ENCODE results near the gene UBE4B.

UBE4B gene

GRCh38 chr1:10033359-10033845 lies 644 bp downstream of the UBE4B start:
- in situ Hi-C loops (cut with HindIII; ENCODE audit: low sequenced_read_pairs): no loop called here

- in situ Hi-C loops (cut with HindIII; ENCODE audit: low sequenced_read_pairs): no loop called here
These were observed 10.0 kb downstream of the UBE4B start for GRCh38 chr1:10042746-10043145.

- in situ Hi-C loops (cut with HindIII; ENCODE audit: low sequenced_read_pairs): no loop called here
These were observed 13.0 kb downstream of the UBE4B start for GRCh38 chr1:10045480-10046355.

GRCh38 chr1:10046356-10047085 lies 13.8 kb downstream of the UBE4B start:
- in situ Hi-C loops (cut with HindIII; ENCODE audit: low sequenced_read_pairs): no loop called here

GRCh38 chr1:10048601-10049000 lies 15.8 kb downstream of the UBE4B start:
- in situ Hi-C loops (cut with HindIII; ENCODE audit: low sequenced_read_pairs): no loop called here

GRCh38 chr1:10050611-10051010 lies 17.9 kb downstream of the UBE4B start:
- in situ Hi-C loops (cut with HindIII; ENCODE audit: low sequenced_read_pairs): no loop called here

- in situ Hi-C loops (cut with HindIII; ENCODE audit: low sequenced_read_pairs): no loop called here
These were observed 18.9 kb downstream of the UBE4B start for GRCh38 chr1:10051656-10052055.

- in situ Hi-C loops (cut with HindIII; ENCODE audit: low sequenced_read_pairs): no loop called here
These were observed 19.6 kb downstream of the UBE4B start for GRCh38 chr1:10052347-10052746.

- in situ Hi-C loops (cut with HindIII; ENCODE audit: low sequenced_read_pairs): no loop called here
These were observed 21.7 kb downstream of the UBE4B start for GRCh38 chr1:10054465-10054864.

- in situ Hi-C loops (cut with HindIII; ENCODE audit: low sequenced_read_pairs): no loop called here
These were observed 23.8 kb downstream of the UBE4B start for GRCh38 chr1:10056599-10056987.

- in situ Hi-C loops (cut with HindIII; ENCODE audit: low sequenced_read_pairs): no loop called here
These were observed 24.6 kb downstream of the UBE4B start for GRCh38 chr1:10057343-10057742.

- in situ Hi-C loops (cut with HindIII; ENCODE audit: low sequenced_read_pairs): no loop called here
These were observed 25.0 kb downstream of the UBE4B start for GRCh38 chr1:10057796-10058195.

GRCh38 chr1:10059342-10059718 lies 26.6 kb downstream of the UBE4B start:
- in situ Hi-C loops (cut with HindIII; ENCODE audit: low sequenced_read_pairs): no loop called here

- in situ Hi-C loops (cut with HindIII; ENCODE audit: low sequenced_read_pairs): no loop called here
These were observed 27.7 kb downstream of the UBE4B start for GRCh38 chr1:10060311-10061100.

GRCh38 chr1:10061276-10061675 lies 28.5 kb downstream of the UBE4B start:
- in situ Hi-C loops (cut with HindIII; ENCODE audit: low sequenced_read_pairs): no loop called here

GRCh38 chr1:10063878-10064277 lies 31.1 kb downstream of the UBE4B start:
- in situ Hi-C loops (cut with HindIII; ENCODE audit: low sequenced_read_pairs): no loop called here

- in situ Hi-C loops (cut with HindIII; ENCODE audit: low sequenced_read_pairs): no loop called here
These were observed 31.9 kb downstream of the UBE4B start for GRCh38 chr1:10064416-10065343.

- in situ Hi-C loops (cut with HindIII; ENCODE audit: low sequenced_read_pairs): no loop called here
These were observed 32.6 kb downstream of the UBE4B start for GRCh38 chr1:10065344-10065685.

- in situ Hi-C loops (cut with HindIII; ENCODE audit: low sequenced_read_pairs): no loop called here
These were observed 33.0 kb downstream of the UBE4B start for GRCh38 chr1:10065760-10066159.

GRCh38 chr1:10068605-10069294 lies 36.0 kb downstream of the UBE4B start:
- in situ Hi-C loops (cut with HindIII; ENCODE audit: low sequenced_read_pairs): no loop called here
